Measurements from ENCODE around the gene NXPE3. TPM values are rescaled to one million over a fixed set of nuclear protein-coding genes. Genes with fewer than 3 reads are reported as not detected.

NXPE3 gene
- total and polyA plus RNA-seq, 9 of the 15 experiments (the other 6 are each of a cell fraction or from before 2014, with no cell fraction given): 0.25 to 2.5 (median 0.95) TPM

DNA sequence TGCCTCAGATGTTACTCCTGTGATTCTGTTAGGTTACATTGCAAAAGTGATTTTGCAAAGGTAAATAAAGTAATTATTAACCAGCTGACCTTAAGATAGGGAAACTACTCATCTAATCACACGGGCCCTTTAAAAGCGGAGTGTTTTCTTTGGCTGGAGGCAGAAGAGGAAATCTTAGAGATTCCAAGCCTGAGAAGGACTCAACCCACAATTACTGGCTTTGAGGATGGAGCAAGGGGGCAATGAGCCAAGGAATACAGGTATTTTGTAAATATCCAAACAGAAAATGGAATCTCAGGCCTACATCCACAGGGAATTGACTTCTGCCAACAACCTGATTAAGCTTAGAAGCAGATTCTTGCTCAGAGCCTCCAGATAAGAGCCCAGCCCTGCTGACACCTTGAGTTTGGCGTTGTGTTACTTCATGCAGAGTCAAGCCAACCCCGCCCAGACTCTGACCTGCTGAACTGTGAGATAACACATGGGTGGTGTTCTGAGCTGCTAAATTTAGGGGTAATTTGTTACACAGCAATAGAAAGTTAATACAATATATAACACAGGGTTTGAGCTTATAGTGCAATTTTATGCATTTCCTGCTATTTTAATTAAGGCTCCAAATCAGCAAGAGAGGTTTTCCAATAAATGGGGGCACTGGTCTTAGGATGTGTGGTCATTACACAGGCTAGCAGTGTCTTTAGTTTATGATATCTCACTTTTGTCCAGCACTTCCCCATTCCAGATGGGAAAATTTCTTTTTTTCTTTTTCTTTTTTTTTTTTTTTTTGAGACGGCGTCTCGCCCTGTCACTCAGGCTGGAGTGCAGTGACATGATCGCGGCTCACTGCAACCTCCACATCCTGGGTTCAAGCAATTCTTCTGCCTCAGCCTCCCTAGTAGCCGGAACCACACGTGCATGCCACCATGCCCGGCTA is 89.8 kb downstream of the NXPE3 start (continued):
- TF ChIP-seq, protein P1, sequence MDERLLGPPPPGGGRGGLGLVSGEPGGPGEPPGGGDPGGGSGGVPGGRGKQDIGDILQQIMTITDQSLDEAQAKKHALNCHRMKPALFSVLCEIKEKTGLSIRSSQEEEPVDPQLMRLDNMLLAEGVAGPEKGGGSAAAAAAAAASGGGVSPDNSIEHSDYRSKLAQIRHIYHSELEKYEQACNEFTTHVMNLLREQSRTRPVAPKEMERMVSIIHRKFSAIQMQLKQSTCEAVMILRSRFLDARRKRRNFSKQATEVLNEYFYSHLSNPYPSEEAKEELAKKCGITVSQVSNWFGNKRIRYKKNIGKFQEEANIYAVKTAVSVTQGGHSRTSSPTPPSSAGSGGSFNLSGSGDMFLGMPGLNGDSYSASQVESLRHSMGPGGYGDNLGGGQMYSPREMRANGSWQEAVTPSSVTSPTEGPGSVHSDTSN (CRISPR knock-in tag; IDR thresholded peaks at IDR 0.05; ENCODE audit: low read depth): 0 out of 2 replicates have a peak, but pooled peaks have one; percentile 22
- TF ChIP-seq, protein P1 (tag; conservative IDR thresholded peaks at IDR 0.05; ENCODE audit: low read depth): no peak
- TF ChIP-seq HMGN3 (IDR thresholded peaks at IDR 0.05; ENCODE audit: borderline replicate concordance, extremely low read depth, insufficient read length, low read depth, low read length) (peak; percentile 12), CBFA2T3 (IDR thresholded peaks at IDR 0.05) (peak; percentile 96), NR2C1 (IDR thresholded peaks at IDR 0.05) (peak; percentile 62), NR2C1 (tag; IDR thresholded peaks at IDR 0.05) (0 out of 2 replicates have a peak, but pooled peaks have one; percentile 20), JUND (IDR thresholded peaks at IDR 0.05; ENCODE audit: borderline replicate concordance, low read depth, low read length) (peak; percentile 48; the same call in 1 of the 2 replicates), JUND (tag; IDR thresholded peaks at IDR 0.05; ENCODE audit: borderline replicate concordance, low read depth, low read length) (peak; percentile 28; the same call in 1 of the 3 replicates), MTA2 (IDR thresholded peaks at IDR 0.05; ENCODE audit: low read depth) (peak; percentile 85), HDAC3 (IDR thresholded peaks at IDR 0.05; ENCODE audit: borderline replicate concordance, partially characterized antibody) (peak; percentile 56), DPF2 (IDR thresholded peaks at IDR 0.05) (peak; percentile 79), EP300 (IDR thresholded peaks at IDR 0.05; ENCODE audit: low read length) (peak; percentile 74), KDM1A (IDR thresholded peaks at IDR 0.05) (peak; percentile 84 to 87), POLR2AphosphoS5 (IDR thresholded peaks at IDR 0.05; ENCODE audit: control insufficient read depth, insufficient read depth, low read depth, low read length) (peak; percentile 82), CBFA2T2 (conservative IDR thresholded peaks at IDR 0.05) (peak; percentile 93), TCF3 (CRISPR knock-in tag; IDR thresholded peaks at IDR 0.05) (peak; percentile 91), U2AF1 (optimal IDR thresholded peaks at IDR 0.05; ENCODE audit: low read depth, low read length) (no peak), SMAD4 (CRISPR knock-in tag; conservative IDR thresholded peaks at IDR 0.05) (peak; percentile 85), LCOR (CRISPR knock-in tag; IDR thresholded peaks at IDR 0.05) (0 out of 2 replicates have a peak, but pooled peaks have one; percentile 25), NR2C2 (CRISPR knock-in tag; IDR thresholded peaks at IDR 0.05) (no peak), NR2C2 (tag; IDR thresholded peaks at IDR 0.05) (peak; percentile 67), TRIM28 (IDR thresholded peaks at IDR 0.05) (0 out of 2 replicates have a peak, but pooled peaks have one; percentile 53), CCNT2 (IDR thresholded peaks at IDR 0.05; ENCODE audit: borderline replicate concordance, extremely low read depth, insufficient read length, low read depth, low read length) (peak; percentile 34), STAT5A (IDR thresholded peaks at IDR 0.05; ENCODE audit: borderline replicate concordance, low read length) (peak; percentile 79), CTBP1 (IDR thresholded peaks at IDR 0.05; ENCODE audit: borderline replicate concordance) (peak; percentile 66; the same call in 1 of the 2 replicates)

All from K562 (cell line).